ENCODE measurements around the gene GNPAT.

DNA sequence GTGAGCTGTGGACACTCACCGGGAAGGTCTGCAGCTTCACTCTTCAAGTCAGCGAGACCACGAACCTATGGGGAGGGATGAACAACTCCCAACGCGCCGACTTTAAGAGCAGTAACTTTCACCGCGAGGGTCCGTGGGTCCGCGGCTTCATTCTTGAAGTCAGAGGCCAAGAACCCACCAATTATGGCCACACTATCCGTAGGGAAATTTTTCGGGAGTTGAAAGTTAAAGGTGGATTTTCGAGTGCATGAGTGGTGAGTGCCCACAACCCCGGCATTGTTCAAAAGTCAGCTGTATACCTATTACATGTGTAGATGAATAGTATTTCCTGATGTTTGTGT is 77.0 kb downstream of the GNPAT start:
- TF ChIP-seq EZH2 (IDR thresholded peaks at IDR 0.05; ENCODE audit: insufficient read depth, poor library complexity, severe bottlenecking), result no peak
- TF ChIP-seq EZH2phosphoT487 (IDR thresholded peaks at IDR 0.05; ENCODE audit: insufficient read depth, low read depth), result no peak
